OCI-LY1 (cell line): ENCODE data around the gene HCRT.

Source experiments
- CTCF ChIP-seq: fragments of 200-600 bp; sonication (generic), shearing (Covaris generic); IDR thresholded peaks from 2 replicates; pipeline ENCODE4 v1.5.1; 2017; ENCODE audit warnings: mild to moderate bottlenecking, antibody characterized with exemption, low read length, moderate library complexity, mixed read lengths
- EZH2 ChIP-seq: fragments of 200-600 bp; sonication (generic), shearing (Covaris generic); IDR thresholded peaks from 2 replicates; pipeline ENCODE4 v1.8.0; 2017; ENCODE audit warnings: borderline replicate concordance, mixed run types, mild to moderate bottlenecking, antibody characterized with exemption, low read length, moderate library complexity, mixed read lengths

- no peak for TF ChIP-seq CTCF
- no peak for TF ChIP-seq EZH2
Measured at GRCh38 chr17:42202159-42202558, 16.9 kb upstream of the HCRT start.
